K562 (cell line): ENCODE results near the gene VWA7. TPM values are rescaled to one million over a fixed set of nuclear protein-coding genes. Genes with fewer than 3 reads are reported as not detected.
A peak's percentile ranks its signal among the peaks of the same experiment; 100 is the strongest.

Experiments used
- FOXP4 ChIP-seq: sonication (generic); formaldehyde crosslinking; IDR thresholded peaks from 2 replicates; pipeline ENCODE4 v1.8.0; 2022; ENCODE audit warnings: mild to moderate bottlenecking, missing genetic modification reagents, borderline replicate concordance
- GTF2F1 ChIP-seq: IDR thresholded peaks from 2 replicates; pipeline ENCODE4 v1.6.1; 2011; ENCODE audit warnings: low read depth, low read length, improper control_type of control experiment
- HOXB6 ChIP-seq: fragments of 250-450 bp; sonication (Bioruptor Pico); IDR thresholded peaks from 2 replicates; pipeline ENCODE4 v1.5.1; 2022; ENCODE audit warnings: mild to moderate bottlenecking, borderline replicate concordance
- MECOM ChIP-seq: fragments of 250-450 bp; sonication (Bioruptor Pico); IDR thresholded peaks from 2 replicates; pipeline ENCODE4 v1.8.0; 2022; ENCODE audit warnings: inconsistent platforms
- OTX1 ChIP-seq: fragments of 450-650 bp; formaldehyde crosslinking; IDR thresholded peaks from 2 replicates; pipeline ENCODE4 v1.4.0; 2022; ENCODE audit warnings: mild to moderate bottlenecking
- POLR2A ChIP-seq: fragments of 450-650 bp; conservative IDR thresholded peaks from 2 replicates; pipeline ENCODE4 v1.6.1; 2016
- SNRNP70 ChIP-seq: fragments of 200-400 bp; formaldehyde crosslinking; optimal IDR thresholded peaks from 2 replicates; pipeline ENCODE3; 2017; ENCODE audit warnings: low read depth, low read length
- SPI1 ChIP-seq: IDR thresholded peaks from 2 replicates; pipeline ENCODE4 v1.6.1; 2011; ENCODE audit warnings: low read depth, low read length, control low read depth, borderline replicate concordance
- SRSF1 ChIP-seq: fragments of 200-400 bp; formaldehyde crosslinking; IDR thresholded peaks from 2 replicates; pipeline ENCODE4 v1.6.1; 2017; ENCODE audit warnings: mild to moderate bottlenecking, low read depth, low read length, moderate library complexity
- STAG1 ChIP-seq: sonication (generic); formaldehyde crosslinking; IDR thresholded peaks from 2 replicates; pipeline ENCODE4 v1.5.0; 2020; ENCODE audit warnings: missing genetic modification reagents, borderline replicate concordance
- TCF15 ChIP-seq: fragments of 250-450 bp; sonication (Bioruptor Pico); IDR thresholded peaks from 2 replicates; pipeline ENCODE4 v1.8.0; 2022; ENCODE audit warnings: moderate library complexity, mild to moderate bottlenecking, inconsistent platforms
- ZNF318 ChIP-seq, 2 experiments: fragments of 450-650 bp; IDR thresholded peaks; 2 replicates each; pipeline ENCODE4 v1.6.1; 2016; ENCODE audit warnings: mild to moderate bottlenecking in 2 of 2, borderline replicate concordance in 1 of 2, low read depth in 1 of 2, moderate library complexity in 1 of 2
- ZNF586 ChIP-seq: fragments of 450-650 bp; formaldehyde crosslinking; conservative IDR thresholded peaks from 2 replicates; pipeline ENCODE4 v1.4.0; 2020; ENCODE audit warnings: mild to moderate bottlenecking, moderate library complexity
- ZNF76 ChIP-seq: fragments of 250-450 bp; sonication (Bioruptor Pico); IDR thresholded peaks from 2 replicates; pipeline ENCODE4 v1.4.0; 2020; ENCODE audit warnings: mild to moderate bottlenecking, moderate library complexity, borderline replicate concordance
- ZNF764 ChIP-seq: fragments of 250-450 bp; sonication (Bioruptor Pico); IDR thresholded peaks from 2 replicates; pipeline ENCODE4 v1.4.0; 2020; ENCODE audit warnings: low read depth, mild to moderate bottlenecking, moderate library complexity
- polyA plus RNA-seq, 8 experiments: library from polyadenylated mRNA; depleted of rRNA in 4 of 8; stranded (reverse) in 5 of 8; unstranded in 3 of 8; fragments of >200 nt; fragmentation: Nextera tagmentation in 2 of 8; fragmentation: Illumina TruSeq in 1 of 8; extraction: Ambion mirVana in 2 of 8; extraction: Trizol in 1 of 8; gene quantifications; 2 replicates each; pipeline versions ENCODE4 v1.2.1 to v1.2.3, GENCODE V29; 2011 to 2014; ENCODE audit warnings: inconsistent platforms in 1 of 8, missing spikeins in 1 of 8
- total RNA-seq, 7 experiments: library from RNA; depleted of rRNA in 6 of 7; stranded (reverse); fragments of >200 nt in 6 of 7; fragmentation: Illumina TruSeq in 2 of 7; extraction: Trizol in 2 of 7; gene quantifications; 2 replicates each; pipeline versions ENCODE4 v1.2.1 to v1.2.3, GENCODE V29; 2011 to 2021; ENCODE audit warnings: low replicate concordance in 1 of 7
- TF ChIP-seq, protein P1 (sequence below): fragments of 450-650 bp; IDR thresholded peaks from 2 replicates; pipeline ENCODE4 v1.6.1; 2014; ENCODE audit warnings: low read depth, mild to moderate bottlenecking, moderate library complexity, borderline replicate concordance

Gene VWA7
- total and polyA plus RNA-seq, 9 of the 15 experiments (the other 6 are each of a cell fraction or from before 2014, with no cell fraction given), result 0.18 to 2.9 (median 0.95) TPM

DNA sequence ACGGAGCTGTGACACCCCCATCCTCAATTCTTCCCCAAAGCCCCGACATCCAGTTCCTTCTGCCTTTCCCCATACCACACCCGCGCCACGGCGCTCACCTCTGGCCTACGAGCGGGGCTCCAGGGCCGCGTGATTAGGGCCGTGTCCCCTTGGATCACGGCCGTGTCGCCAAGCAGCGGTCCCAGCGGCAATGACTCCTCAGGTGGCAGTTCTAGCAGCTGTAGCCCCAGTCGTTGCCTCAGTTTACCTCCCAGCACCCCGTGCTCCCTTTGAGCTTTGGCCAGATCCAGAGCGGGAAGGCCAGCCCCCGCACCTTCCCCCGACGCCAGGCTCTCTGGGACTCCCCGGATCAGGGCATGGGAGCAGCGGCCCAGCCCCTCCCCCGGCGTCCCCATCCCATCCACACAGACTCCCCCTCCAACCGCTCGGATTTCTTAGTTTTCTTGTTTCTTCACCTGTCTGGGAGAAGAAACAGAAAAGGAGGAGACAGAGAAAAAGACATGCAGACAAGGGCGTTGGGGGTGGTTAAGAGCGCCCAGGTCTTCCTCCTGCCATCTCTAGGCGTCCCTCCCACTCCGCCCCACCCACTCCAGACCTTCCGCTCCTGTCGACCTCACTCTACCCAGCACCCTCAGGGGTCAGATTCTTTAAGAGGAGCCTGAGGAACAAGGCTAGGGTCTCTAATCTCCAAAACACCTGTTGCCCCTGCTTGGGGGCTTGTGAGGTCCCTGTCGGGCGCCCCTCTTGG is 48.2 kb downstream of the VWA7 start, which contains the start of gene DDAH2 (continued):
- TF ChIP-seq ZNF764 (CRISPR knock-in tag) (no peak), ZNF318 (IDR thresholded peaks at IDR 0.05; ENCODE audit: borderline replicate concordance in 1 of 2, low read depth in 1 of 2) (no peak), OTX1 (CRISPR knock-in tag) (no peak), GTF2F1 (no peak), SRSF1 (no peak), HOXB6 (no peak), STAG1 (no peak), SPI1 (no peak), SNRNP70 (no peak), ZNF76 (CRISPR knock-in tag) (no peak), TCF15 (CRISPR knock-in tag) (no peak), POLR2A (no peak), FOXP4 (CRISPR knock-in tag) (0 out of 2 replicates have a peak, but pooled peaks have one; percentile 81), MECOM (CRISPR knock-in tag) (no peak), ZNF586 (CRISPR knock-in tag) (no peak)
- TF ChIP-seq, protein P1, sequence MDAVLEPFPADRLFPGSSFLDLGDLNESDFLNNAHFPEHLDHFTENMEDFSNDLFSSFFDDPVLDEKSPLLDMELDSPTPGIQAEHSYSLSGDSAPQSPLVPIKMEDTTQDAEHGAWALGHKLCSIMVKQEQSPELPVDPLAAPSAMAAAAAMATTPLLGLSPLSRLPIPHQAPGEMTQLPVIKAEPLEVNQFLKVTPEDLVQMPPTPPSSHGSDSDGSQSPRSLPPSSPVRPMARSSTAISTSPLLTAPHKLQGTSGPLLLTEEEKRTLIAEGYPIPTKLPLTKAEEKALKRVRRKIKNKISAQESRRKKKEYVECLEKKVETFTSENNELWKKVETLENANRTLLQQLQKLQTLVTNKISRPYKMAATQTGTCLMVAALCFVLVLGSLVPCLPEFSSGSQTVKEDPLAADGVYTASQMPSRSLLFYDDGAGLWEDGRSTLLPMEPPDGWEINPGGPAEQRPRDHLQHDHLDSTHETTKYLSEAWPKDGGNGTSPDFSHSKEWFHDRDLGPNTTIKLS, result no peak
